Measurements from ENCODE around the gene PCCA.

GRCh38 chr13:100158569-100158968, 69.7 kb downstream of the PCCA start:
- TF ChIP-seq, protein P1, sequence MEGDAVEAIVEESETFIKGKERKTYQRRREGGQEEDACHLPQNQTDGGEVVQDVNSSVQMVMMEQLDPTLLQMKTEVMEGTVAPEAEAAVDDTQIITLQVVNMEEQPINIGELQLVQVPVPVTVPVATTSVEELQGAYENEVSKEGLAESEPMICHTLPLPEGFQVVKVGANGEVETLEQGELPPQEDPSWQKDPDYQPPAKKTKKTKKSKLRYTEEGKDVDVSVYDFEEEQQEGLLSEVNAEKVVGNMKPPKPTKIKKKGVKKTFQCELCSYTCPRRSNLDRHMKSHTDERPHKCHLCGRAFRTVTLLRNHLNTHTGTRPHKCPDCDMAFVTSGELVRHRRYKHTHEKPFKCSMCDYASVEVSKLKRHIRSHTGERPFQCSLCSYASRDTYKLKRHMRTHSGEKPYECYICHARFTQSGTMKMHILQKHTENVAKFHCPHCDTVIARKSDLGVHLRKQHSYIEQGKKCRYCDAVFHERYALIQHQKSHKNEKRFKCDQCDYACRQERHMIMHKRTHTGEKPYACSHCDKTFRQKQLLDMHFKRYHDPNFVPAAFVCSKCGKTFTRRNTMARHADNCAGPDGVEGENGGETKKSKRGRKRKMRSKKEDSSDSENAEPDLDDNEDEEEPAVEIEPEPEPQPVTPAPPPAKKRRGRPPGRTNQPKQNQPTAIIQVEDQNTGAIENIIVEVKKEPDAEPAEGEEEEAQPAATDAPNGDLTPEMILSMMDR (conservative IDR thresholded peaks at IDR 0.05 in 1 of 2, IDR thresholded peaks at IDR 0.05 in 1 of 2; ENCODE audit: low read depth in 1 of 2, low read length in 2 of 2): no peak
- TF ChIP-seq EZH2 (IDR thresholded peaks at IDR 0.05; ENCODE audit: low read length, missing control alignments): no peak
